Spleen (tissue), 7 donors: ENCODE measurements around the gene SYNJ1.

Experiments used
- CTCF ChIP-seq, 11 experiments: fragments of 200-600 bp in 7 of 11; fragments of 450-650 bp in 4 of 11; sonication (generic) in 4 of 11; IDR thresholded peaks in 8 of 11; conservative IDR thresholded peaks in 3 of 11; 1 replicate in 7 of 11; 2 replicates in 4 of 11; pipeline versions ENCODE4 v1.4.0 to v1.8.0; 2016 to 2021; ENCODE audit warnings: antibody characterized with exemption in 11 of 11, inconsistent platforms in 4 of 11, mild to moderate bottlenecking in 1 of 11
- POLR2AphosphoS5 ChIP-seq, 3 donors: sonication (generic); formaldehyde crosslinking; IDR thresholded peaks; one replicate each; pipeline ENCODE4 v1.5.1; 2017; ENCODE audit warnings: antibody characterized with exemption in 3 of 3
- donor health status: DM: no; HTN: no; CAD: no; lungs with moderate emphysema.
- donor health status: DM: no; HTN: no; CAD: no.
- donor health status: DM: no; HTN: no; CAD: no.

- TF ChIP-seq POLR2AphosphoS5 (IDR thresholded peaks at IDR 0.05), result no peak
- no peak for TF ChIP-seq CTCF (IDR thresholded peaks at IDR 0.05 in 8 of 11, conservative IDR thresholded peaks at IDR 0.05 in 3 of 11)
Measured at GRCh38 chr21:32604464-32604863, 123.3 kb downstream of the SYNJ1 start.
